Activated gamma-delta T cell treated with anti-CD3 and anti-CD28 coated beads, Interleukin-2, amount 50 U/mL, for 16 hours (primary cell): Measurements from ENCODE around the gene CD52.

ENCODE experiments used
- DNase-seq: peaks from one replicate; pipeline ENCODE4 v3.0.0-alpha.2; 2020; ENCODE audit warnings: low read depth

CD52 gene, protein sequence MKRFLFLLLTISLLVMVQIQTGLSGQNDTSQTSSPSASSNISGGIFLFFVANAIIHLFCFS

DNA sequence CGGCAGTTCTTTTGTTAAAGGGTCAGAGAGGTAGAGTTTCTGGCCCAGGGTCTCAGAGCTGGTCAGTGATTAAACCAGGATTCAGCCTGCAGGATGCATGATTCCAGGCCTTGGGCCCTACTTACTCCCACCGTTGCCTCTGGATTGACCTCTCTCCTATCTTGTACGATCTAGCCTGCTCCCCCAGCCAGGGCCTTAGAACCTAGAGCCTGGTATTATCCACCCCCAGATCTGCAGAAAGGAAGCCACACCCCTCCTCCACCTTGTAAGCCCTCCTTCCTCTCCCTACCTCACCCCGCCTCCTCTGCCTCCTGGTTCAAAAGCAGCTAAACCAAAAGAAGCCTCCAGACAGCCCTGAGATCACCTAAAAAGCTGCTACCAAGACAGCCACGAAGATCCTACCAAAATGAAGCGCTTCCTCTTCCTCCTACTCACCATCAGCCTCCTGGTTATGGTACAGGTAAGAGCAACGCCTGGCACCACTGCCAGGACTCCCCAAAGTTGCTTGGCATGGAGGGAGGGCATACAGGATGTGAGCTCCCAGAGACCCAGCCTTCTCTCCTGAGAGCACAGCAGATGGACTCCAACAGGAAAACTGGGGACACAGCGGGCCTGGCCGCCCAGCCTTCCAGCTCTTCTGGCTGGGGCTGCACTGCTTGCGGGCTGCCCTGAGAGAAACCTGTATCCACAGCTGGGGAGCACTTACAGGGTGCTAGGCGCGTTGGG, at the start of gene CD52:
TSS of gene CD52 (plus strand) at position 347 of the 726 bp plus-strand sequence. CDS start at position 407, 60 bp downstream.
- DNase-seq = peak; percentile 63

DNA sequence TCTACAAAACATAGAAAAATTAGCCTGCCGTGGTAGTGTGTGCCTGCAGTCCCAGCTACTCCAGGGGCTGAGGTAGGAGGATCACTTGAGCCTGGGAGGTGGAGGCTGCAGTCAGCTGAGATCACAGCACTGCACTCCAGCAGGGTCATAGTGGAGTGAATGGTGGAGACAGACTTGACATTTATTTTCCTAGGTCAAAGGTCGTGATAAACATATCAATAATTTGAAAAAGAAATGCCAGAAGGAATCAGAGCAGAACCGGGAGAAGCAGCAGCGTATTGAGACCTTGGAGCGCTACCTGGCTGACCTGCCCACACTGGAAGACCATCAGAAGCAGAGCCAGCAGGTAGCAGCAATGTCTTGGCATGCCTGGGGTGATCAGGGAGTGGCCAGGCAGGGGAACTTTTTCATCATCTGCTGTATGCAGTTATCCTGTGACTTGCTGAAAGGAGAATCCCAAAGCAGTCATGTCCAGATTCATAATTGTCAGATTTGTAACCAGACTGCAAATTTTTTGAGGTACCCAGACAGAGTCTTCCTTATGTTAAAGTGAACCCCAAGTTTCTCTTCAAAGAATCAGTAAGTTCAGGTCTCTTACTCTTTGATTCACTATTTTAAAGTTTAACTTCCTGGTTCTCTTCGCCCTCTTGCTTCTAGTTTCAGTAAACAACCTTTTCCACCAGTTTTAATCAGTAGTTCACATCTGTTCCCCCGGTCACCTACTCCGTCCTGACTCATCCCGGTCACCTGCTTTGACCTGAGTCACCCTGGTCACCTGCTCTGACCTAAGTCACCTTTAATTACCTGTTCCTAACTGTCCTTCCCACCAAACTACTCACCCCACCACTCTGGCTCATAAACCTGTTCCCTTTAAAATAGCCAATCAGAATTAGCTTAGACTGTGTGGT, 49.2 kb upstream of the CD52 start:
- no peak for DNase-seq

DNA sequence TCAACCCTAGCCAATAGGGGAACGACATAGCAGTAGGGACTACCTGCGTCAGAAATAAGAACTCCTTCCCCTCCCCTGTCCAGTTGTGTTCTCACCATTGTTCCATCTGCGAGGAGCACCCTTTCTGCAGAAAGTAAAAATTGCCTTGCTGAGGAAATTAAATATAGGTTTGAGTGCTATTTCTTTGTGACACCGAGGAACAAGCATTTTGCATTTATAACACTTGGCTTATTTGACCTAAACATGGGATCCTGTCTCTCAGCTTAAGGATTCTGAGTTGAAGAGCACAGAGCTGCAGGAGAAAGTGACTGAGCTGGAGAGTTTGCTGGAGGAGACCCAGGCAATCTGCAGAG, 48.6 kb upstream of the CD52 start:
- no peak for DNase-seq

DNA sequence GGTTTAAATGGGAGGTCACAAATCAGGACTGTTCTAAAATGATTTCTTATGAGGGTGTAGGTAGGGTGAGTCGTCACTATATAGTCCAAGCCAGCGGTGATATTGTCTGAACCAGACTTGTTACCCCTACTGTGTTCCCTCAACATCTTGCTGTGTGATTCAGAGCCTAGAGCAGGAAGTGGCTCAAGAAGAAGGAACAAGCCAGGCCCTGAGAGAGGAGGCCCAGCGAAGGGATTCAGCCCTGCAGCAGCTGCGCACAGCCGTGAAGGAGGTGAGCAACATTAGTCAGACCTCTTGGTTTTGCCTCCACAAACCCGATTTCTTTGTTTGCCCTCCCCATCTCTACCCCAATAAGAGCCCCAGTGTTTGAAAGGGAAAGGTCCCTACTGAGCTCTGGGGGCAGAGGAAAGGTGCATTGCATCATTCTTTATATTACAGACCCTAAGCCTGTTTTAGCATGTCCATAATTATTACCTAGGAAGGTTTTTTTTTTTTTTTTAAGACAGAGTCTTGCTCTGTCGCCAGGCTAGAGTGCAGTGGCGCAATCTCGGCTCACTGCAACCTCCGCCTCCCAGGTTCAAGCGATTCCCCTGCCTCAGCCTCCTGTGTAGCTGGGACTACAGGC, 42.8 kb upstream of the CD52 start:
- no peak for DNase-seq

DNA sequence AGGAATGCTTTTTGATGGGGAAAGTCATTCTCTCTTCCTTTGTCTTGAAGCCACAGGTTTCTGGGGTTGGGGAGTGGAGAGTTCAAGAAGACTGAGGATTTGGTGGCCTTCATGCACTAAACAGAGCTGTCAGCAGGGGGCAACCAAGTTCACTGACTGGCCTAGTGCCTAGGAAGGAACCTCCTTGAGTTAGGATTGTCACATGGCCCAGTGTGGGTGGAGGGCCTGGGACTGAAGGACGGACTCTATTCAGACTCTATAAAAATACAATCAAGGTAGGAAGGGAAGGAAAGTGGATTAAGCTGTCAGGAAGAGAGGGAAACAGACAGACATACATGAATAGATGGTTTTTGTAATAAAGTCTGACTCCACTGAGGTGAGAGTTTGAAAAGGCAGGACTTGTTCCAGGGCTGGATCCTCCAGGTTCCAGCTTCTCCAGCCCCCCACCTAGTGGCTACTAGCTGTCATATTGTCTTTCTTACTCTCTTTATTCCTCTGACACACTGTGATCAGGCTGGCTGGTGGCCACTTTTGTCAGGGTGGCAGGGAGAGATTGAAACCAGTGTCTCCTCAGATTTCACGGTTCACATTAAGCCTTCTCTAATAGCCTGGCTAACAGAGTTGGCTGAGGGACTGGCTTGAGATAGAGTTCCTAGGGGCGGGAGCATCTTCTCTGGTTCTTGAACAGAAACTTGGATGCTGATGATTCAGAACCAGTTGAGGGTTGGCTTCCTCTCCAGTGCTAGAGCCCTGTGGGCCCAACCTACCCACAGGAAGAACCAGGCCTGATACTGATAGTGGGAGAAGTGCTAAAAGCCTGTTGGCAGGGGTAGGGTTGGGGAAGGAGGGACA, 42.0 kb upstream of the CD52 start:
- peak; percentile 69 for DNase-seq

DNA sequence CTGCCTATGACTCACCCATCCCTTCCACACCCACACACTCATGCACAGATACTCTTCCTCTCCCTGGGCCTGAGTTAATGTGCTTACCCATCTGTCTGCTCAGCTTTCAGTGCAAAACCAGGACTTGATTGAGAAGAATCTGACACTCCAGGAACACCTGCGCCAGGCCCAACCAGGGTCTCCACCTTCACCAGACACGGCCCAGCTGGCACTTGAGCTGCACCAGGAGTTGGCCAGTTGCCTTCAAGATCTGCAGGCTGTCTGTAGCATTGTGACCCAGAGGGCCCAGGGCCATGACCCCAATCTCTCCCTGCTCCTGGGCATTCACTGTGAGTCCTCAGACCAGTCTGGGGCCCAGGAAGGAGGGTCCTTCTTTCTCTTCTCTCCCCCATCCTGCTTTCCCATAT, 41.3 kb upstream of the CD52 start:
- no peak for DNase-seq

DNA sequence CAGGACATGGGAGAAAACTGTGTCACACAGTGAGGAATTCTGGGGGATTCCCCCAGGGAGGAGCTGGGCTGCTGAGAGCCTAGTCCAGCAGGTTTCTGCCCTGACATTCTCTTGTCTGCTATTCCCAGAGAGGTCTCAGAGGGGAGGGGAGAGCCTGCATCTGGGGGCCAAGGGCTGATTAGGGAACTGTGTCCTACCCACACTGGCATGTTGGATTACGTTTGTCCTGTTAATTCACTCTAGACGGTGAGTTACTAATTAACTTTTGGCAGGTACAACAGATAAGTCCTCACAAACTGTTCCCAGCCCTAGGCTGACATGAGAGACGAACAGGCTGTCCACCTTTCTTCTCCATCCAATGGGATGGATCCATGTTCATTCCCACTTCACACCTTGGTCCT, 40.5 kb upstream of the CD52 start:
- DNase-seq = no peak

DNA sequence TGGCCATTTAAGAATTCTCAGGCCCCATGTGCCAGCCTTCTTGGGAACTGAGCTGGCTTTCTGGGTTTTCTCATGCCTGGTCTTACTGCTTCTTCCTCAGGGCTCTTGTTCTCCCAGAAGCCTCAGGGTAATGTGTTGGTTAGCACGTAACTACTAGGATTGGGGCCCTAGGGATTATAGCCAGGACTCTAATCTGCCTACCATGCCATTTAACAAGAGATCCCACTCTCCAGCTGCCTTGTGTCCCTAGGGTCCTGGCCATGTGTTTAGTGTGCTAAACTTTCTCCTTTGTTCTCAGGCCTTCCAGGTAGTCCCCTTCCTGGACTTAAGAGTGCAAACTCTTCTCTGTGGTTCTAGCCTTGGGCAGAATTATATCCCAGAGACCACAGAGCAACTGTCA, 40.0 kb upstream of the CD52 start:
- DNase-seq = no peak

DNA sequence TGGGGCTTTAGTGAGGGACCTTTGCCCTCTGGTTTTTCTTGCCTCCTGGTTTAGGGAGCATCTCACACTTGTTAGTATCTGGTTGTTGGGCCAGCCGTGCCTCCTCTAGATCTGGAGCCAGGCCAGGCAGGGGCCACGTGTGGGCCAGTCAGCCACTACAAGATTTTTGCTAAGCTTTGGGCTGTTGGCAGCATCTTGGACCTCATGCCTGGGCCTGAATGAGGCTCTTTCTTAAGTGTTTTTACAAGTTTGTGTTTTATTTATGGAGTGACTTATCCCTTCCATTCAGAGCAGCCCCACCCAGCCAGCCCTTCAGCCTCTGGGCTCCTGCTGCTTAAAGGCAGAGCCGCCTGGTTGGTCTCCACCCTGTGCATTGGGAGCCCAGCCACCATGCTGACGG, 39.5 kb upstream of the CD52 start:
- DNase-seq = no peak

DNA sequence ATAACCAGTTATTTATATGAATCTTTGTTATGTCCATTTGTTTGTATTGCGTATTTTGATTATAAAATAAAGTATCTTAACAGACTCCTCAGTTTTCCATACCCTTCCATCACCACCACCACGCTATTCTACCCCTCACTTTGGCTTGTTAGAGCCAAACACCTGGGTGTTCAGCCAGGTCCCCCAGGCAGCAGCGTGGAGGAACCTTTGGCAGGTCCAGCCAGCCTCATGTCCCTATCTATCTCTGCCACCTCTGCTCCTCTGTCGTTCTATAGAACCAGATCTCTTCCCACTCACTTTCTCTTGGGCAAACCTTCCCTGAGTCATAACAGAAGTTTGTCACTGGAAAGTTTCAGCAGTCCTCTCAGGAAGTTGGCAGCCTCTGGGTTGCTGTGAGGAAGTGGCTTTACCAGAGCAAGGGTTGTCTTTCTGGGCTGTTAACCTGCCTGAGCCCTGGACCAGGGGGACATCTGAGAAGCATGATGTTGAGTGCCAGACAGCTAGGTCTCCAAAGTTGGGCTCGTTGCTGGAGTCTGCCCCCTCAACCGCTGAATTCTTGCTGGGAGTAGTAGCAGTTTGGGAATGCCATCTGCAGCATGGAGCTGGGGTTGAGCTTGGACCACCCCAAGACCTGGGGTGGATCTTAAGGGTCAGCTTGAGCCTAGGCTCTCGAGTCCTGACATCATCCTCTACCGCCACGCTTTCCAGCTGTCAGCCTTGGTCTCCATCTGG, 38.9 kb upstream of the CD52 start:
- no peak for DNase-seq

DNA sequence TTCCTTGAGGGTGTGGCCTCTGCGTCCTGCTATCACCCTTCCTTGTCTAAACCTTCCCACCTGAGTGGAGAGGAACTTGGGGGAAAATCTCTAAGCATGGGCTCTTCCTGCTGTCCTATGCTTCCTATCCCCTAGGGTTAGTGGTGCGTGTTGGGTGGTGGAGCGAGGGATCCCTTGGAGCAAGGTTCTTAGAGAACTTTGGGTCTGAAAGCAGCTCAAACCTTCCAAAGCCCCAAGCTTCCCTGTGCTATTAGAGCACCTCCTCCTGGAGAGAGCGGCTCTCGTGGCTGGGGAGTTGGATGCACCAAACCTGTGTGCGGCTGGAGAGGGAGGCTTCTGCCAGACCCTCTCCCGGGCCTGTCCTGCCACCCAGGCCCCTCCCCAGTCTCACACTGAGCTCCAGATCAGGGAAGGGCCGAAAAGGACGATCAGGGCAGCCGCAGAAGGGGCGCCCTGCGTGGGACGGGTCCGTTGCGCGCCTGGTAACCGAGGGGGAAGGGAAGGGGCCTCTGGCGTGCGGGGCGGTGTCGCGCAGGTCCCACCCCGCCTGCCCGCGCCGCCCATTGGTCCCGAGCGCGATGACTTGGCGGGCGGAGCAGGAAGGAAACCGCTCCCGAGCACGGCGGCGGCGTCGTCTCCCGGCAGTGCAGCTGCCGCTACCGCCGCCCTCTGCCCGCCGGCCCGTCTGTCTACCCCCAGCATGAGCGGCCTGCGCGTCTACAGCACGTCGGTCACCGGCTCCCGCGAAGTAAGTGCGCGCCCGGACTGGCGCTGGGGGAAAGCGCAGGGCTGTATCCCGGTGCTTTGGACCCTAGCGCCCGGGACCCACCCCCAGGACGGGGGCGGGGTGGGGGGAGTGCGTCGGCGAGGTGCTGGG, 38.1 kb upstream of the CD52 start, which contains the start of gene SH3BGRL3:
TSS of gene SH3BGRL3 (plus strand) at position 631 of the 877 bp plus-strand sequence. CDS start at position 701, 70 bp downstream.
- peak; percentile 69 for DNase-seq

DNA sequence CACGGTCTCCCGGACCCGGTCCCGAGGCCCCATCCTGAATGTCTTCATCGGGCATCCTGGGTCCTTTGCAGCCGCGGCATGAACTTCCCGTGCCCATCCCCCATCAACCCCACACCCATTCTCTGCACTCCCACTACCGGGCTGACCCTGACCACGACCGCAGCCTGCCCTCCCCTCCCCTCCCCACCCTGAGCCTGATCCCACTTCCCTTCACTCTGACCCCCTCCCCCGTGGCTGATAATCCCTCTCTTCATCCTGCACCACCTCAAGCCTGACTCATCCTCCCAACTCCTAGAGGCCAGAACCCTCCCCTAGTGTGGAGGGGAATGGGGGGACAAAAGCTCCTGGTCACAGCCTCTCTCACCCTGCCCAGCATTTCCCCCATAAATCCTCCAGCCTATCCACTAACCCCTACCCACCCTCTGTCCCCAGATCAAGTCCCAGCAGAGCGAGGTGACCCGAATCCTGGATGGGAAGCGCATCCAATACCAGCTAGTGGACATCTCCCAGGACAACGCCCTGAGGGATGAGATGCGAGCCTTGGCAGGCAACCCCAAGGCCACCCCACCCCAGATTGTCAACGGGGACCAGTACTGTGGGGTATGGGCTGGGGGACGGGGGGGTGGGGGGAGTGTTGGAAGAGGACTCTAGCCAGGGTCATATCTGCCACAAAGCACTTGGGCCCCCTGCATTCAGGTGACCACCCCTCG, 37.3 kb upstream of the CD52 start:
- DNase-seq = no peak

DNA sequence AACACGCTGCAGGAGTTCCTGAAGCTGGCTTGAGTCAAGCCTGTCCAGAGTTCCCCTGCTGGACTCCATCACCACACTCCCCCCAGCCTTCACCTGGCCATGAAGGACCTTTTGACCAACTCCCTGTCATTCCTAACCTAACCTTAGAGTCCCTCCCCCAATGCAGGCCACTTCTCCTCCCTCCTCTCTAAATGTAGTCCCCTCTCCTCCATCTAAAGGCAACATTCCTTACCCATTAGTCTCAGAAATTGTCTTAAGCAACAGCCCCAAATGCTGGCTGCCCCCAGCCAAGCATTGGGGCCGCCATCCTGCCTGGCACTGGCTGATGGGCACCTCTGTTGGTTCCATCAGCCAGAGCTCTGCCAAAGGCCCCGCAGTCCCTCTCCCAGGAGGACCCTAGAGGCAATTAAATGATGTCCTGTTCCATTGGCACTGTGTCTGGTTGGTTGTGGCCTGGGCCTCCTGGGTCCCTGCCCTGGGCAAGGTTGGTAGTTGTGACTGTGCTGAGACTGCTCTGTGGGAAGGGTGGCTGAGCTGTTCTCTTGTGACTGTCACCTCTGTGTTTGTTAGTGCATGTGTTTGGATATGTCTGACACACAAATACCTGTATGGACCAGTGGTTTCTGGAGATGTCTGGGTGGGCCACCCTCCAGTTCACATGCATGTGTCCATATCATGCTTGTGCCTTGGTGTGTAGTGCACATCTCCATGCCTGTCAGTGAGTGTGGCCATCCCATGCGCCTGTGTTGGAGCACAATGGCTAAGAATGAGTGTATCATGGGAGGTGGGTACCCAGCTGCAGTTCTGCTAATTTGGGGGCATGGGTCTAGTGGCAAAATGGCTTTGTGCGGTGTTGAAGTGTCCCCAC, 36.4 kb upstream of the CD52 start:
- DNase-seq = no peak

DNA sequence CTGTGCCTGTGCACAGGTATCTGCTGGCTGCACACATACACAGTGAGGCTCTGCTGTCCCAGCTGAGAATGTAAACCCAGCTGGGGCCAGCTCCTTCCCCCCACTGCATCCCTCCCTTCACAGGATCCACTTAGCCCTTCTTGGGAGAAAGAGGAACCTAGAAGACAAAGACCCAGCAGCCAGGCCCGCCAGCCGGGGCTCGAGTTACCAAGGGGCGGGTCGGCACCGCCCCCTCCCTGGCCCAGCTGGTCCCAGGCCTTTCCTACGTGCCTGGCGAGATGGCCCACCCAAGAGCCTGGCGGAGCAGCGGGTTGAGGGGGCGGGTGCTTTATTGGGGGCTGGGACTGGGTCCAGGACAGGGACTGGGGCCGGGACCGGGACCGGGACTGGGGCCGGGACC, 35.8 kb upstream of the CD52 start:
- no peak for DNase-seq

DNA sequence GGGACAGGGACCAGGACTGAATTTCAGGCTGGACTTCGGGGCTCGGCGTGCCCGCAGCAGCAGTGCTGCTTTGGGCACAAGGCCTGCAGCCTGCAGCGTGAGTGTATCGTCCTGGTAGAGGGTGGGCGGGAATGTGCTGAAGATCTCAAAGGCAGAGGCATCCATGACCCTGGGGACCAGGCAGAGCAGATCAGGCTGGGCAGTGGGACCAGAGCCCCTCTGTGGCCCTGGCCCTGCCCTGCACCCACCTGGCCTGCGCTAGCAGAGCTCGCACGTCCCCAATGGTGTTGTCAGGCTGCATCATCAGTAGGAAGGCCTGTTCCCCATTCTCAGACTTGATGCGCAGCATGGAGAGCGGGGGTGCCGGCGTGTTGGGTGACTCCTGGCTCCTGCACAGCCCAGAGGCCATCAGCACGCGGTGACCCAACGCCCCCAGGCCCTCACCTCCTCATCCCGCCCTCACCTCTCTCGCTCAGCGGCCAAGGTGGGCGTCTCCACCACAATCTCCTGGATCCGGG, 35.3 kb upstream of the CD52 start:
- no peak for DNase-seq

DNA sequence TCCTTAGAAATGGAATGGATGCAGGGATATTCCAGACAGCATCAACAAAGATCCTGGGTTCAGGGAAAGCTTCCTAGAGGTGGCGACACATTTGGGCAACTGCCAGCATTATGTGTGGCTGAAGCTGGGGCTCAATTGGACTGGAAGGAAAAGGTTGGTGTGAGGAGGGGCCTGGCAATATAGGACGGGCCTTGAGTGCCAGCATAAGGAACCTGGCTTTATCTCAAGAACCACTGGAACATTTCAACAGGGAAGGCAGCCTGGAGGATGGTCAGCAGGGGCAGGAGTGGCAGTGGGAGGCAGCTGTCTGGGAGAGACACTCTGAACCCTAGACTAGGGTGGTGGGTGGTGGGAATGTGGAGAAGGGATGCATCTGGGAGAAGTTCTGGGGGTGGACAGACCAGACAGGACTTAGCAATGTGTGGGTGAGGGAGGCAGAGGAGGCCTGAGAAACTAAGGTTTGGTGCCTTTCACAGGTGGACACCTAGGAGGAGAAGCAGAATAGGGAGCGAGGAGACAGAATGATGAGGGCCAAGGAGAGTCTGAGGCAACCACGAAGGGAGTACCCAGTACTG, 34.4 kb upstream of the CD52 start:
- DNase-seq = no peak

DNA sequence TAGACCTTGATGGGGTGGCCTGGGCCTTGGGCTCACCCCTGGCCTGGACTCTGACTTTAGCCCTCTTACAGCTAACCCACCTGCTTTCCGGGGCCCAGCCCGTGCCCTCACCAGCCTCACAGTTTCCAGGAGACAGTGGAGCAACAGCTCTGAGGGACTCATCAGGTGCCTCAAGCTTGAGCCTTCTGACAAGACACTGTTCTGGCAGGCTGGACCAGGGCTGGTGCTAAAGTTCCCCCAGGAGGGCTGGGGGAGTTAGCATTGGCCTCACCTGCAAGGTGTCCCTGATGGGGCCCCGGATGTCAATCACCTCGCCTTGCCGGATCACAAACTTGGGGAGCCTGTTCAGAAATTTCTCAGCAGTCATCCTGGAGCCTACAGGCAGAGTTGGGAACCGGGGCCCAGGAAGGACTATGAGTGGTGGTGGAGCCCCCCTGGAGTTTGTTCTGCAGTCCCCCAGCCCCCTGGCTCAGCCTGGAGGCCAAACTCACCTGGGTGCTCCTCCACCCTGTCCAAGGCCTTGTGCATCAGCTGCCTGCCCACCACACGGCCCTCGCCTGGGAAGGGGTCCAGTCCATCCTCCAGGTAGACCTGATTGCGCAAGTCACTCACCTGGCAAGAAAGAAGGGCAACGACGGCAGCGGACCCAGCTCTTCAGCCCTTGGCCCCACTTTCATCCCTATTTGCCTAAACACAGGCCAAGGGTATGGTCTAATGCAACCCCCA, 33.7 kb upstream of the CD52 start:
- no peak for DNase-seq
